IMR-90 (cell line): ENCODE data around the gene HMGB2.

ENCODE experiments used
- CTCF ChIP-seq: conservative IDR thresholded peaks from 2 replicates; pipeline ENCODE4 v1.5.1; 2012; ENCODE audit warnings: mild to moderate bottlenecking, low read depth, low read length, improper control_type of control experiment
- MAFK ChIP-seq: IDR thresholded peaks from 2 replicates; pipeline ENCODE4 v1.6.1; 2012; ENCODE audit warnings: low read depth, low read length, improper control_type of control experiment
- POLR2A ChIP-seq: IDR thresholded peaks from 2 replicates; pipeline ENCODE4 v1.6.1; 2012; ENCODE audit warnings: mild to moderate bottlenecking, low read depth, low read length
- RAD21 ChIP-seq: IDR thresholded peaks from 2 replicates; pipeline ENCODE4 v1.6.1; 2012; ENCODE audit warnings: low read length, improper control_type of control experiment
- RCOR1 ChIP-seq: IDR thresholded peaks from 2 replicates; pipeline ENCODE4 v1.6.1; 2012; ENCODE audit warnings: mild to moderate bottlenecking, low read length, improper control_type of control experiment; ENCODE audit not compliant: insufficient replicate concordance

GRCh38 chr4:173288698-173289352 lies 45.3 kb downstream of the HMGB2 start:
- no peak for TF ChIP-seq RCOR1
- TF ChIP-seq CTCF = no peak
- TF ChIP-seq POLR2A = no peak
- TF ChIP-seq MAFK = no peak
- no peak for TF ChIP-seq RAD21
